ENCODE results near the gene PRDX5.
A peak's percentile ranks its signal among the peaks of the same experiment; 100 is the strongest.

PRDX5 gene

DNA sequence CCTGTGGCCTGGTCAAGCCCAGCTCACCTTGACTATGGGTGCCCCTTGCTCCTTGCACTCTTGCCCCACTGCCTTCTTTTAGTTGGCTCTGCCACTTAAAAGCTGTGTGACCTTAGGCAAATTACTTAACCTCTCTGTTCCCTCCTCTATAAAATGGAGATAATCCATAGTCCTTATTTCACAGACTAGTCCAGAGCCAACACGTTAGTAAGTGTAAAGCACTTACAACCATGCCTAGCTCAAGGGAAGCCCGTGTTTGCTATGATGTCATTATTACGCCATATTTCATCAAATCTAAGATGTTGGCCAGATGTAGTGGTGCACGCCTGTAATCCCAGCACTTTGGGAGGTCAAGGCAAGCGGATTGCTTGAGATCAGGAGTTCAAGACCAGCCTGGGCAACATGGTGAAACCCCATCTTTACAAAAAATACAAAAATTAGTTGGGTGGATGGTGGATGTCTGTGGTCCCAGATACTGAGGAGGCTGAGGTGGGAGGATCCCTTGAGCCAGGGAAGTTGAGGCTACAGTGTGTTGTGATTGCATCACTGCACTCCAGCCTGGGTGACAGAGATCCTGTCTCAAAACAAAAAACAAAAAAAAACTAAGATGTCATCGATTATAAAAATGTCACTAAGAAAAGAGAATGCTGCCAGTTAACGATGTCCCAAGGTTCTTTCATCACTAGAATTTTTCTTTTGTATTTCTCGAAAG, 19.8 kb downstream of the PRDX5 start:
- Histone ChIP-seq H3K9me3 (ENCODE audit: control insufficient read depth, insufficient read depth, low read depth, low read length) (no peaks in the 10 kb centered on the region), H3K27ac (ENCODE audit: extremely low read depth, low read depth, low read length) (no peak overlapping the region), H3K4me3 (ENCODE audit: low read depth, low read length) (no peak overlapping the region), H3K36me3 (ENCODE audit: control insufficient read depth in 2 of 2, insufficient read depth in 1 of 2, low read length in 2 of 2) (no peaks in the 10 kb centered on the region), H3K4me1 (ENCODE audit: control insufficient read depth, insufficient read depth, low read length) (no peaks in the 10 kb centered on the region)
- CTCF ChIA-PET, result interaction anchor here (0.9 to 9.6 kb wide), 3 partner anchors 18 to 33 kb away, joined by 3 to 81 read pairs (median 7); partner anchors contain the start of genes PRDX5 and RPS6KA4
- POLR2A ChIA-PET, result no interaction called here
- TF ChIP-seq ZNF513 (tag by site-specific recombination; IDR thresholded peaks at IDR 0.05) (no peak), ZNF768 (tag by site-specific recombination; IDR thresholded peaks at IDR 0.05) (peak; percentile 87; the same call in 1 of the 2 replicates), ATF2 (tag by site-specific recombination; IDR thresholded peaks at IDR 0.05; ENCODE audit: low read depth) (peak; percentile 70; the same call in 1 of the 2 replicates)

DNA sequence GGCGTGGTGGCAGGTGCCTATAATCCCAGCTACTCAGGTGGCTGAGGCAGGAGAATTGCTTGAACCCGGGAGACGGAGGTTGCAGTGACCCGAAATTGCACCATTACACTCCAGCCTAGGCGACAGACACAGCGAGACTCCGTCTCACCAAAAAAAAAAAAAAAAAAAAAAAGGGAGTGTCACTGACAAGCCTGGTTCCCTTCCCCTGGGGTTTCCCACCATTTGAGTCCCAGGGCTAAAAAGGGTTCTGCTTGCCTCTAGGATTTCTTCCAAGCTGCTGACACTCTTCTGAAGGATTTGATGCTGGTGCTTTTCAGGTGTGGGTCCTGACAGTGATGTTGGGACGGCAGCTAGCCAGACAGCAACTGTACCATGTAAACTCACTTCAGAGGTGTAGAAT, 20.8 kb downstream of the PRDX5 start:
- no peak for TF ChIP-seq ZSCAN23 (tag by site-specific recombination; IDR thresholded peaks at IDR 0.05)
- TF ChIP-seq ZNF549 (tag by site-specific recombination; IDR thresholded peaks at IDR 0.05), result no peak
- no peak for TF ChIP-seq ZNF837 (tag by site-specific recombination; IDR thresholded peaks at IDR 0.05)
- no peak for TF ChIP-seq ZNF239 (tag by site-specific recombination; IDR thresholded peaks at IDR 0.05)
- TF ChIP-seq ZFP41 (tag by site-specific recombination; IDR thresholded peaks at IDR 0.05; ENCODE audit: borderline replicate concordance), result no peak
- TF ChIP-seq PRDM4 (tag by site-specific recombination; IDR thresholded peaks at IDR 0.05), result no peak
- no peak for TF ChIP-seq ZNF341 (tag by site-specific recombination; IDR thresholded peaks at IDR 0.05; ENCODE audit: low read depth)
- TF ChIP-seq ZNF791 (tag by site-specific recombination; IDR thresholded peaks at IDR 0.05), result no peak
- no peak for TF ChIP-seq ZNF473 (tag by site-specific recombination; IDR thresholded peaks at IDR 0.05)
- TF ChIP-seq HOXA7 (CRISPR knock-in tag; IDR thresholded peaks at IDR 0.05; ENCODE audit: borderline replicate concordance), result no peak
- TF ChIP-seq ZNF26 (tag by site-specific recombination; IDR thresholded peaks at IDR 0.05), result no peak
- no peak for TF ChIP-seq HOXC10 (CRISPR knock-in tag; IDR thresholded peaks at IDR 0.05)
- TF ChIP-seq ZNF391 (tag by site-specific recombination; IDR thresholded peaks at IDR 0.05; ENCODE audit: borderline replicate concordance, low read depth), result no peak
- TF ChIP-seq, protein P1, sequence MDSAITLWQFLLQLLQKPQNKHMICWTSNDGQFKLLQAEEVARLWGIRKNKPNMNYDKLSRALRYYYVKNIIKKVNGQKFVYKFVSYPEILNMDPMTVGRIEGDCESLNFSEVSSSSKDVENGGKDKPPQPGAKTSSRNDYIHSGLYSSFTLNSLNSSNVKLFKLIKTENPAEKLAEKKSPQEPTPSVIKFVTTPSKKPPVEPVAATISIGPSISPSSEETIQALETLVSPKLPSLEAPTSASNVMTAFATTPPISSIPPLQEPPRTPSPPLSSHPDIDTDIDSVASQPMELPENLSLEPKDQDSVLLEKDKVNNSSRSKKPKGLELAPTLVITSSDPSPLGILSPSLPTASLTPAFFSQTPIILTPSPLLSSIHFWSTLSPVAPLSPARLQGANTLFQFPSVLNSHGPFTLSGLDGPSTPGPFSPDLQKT (IDR thresholded peaks at IDR 0.05; ENCODE audit: borderline replicate concordance, low read depth, low read length), result no peak
- no peak for TF ChIP-seq ZNF2 (tag by site-specific recombination; IDR thresholded peaks at IDR 0.05)
- TF ChIP-seq ZNF658 (tag by site-specific recombination; IDR thresholded peaks at IDR 0.05), result no peak
- TF ChIP-seq GLIS1 (tag by site-specific recombination; IDR thresholded peaks at IDR 0.05), result no peak
- TF ChIP-seq ZNF311 (tag by site-specific recombination; IDR thresholded peaks at IDR 0.05; ENCODE audit: borderline replicate concordance), result no peak
- TF ChIP-seq ZNF292 (tag by site-specific recombination; IDR thresholded peaks at IDR 0.05; ENCODE audit: borderline replicate concordance, low read depth), result no peak
- no peak for TF ChIP-seq ZNF544 (tag by site-specific recombination; IDR thresholded peaks at IDR 0.05)
- POLR2A ChIA-PET, result no interaction called here
- CTCF ChIA-PET, result interaction anchor here (0.6 to 9.6 kb wide), 4 partner anchors 17 to 423 kb away, joined by 3 to 81 read pairs (median 5); partner anchors contain the start of gene RPS6KA4
- Histone ChIP-seq H3K27ac (ENCODE audit: extremely low read depth, low read depth, low read length) (no peak overlapping the region), H3K36me3 (ENCODE audit: control insufficient read depth in 2 of 2, insufficient read depth in 1 of 2, low read length in 2 of 2) (no peaks in the 10 kb centered on the region), H3K9me3 (ENCODE audit: control insufficient read depth, insufficient read depth, low read depth, low read length) (no peaks in the 10 kb centered on the region), H3K4me1 (ENCODE audit: control insufficient read depth, insufficient read depth, low read length) (no peaks in the 10 kb centered on the region), H3K4me3 (ENCODE audit: low read depth, low read length) (no peak overlapping the region)

Data from HEK293 (cell line).